ENCODE results near the gene KRCC1. TPM values are rescaled to one million over a fixed set of nuclear protein-coding genes. Genes with fewer than 3 reads are reported as not detected.

Gene KRCC1
- 33.1 and 42.1 TPM in 2 replicates for total RNA-seq (2014; rRNA removed; shearing (Covaris generic))

- DNase-seq (ENCODE audit: low read depth), result peak; percentile 98
These were observed at the start of gene KRCC1 for GRCh38 chr2:88055371-88056128. Gene KRCC1, minus strand, starts transcription at chr2:88055783. Its CDS starts 27,220 bp downstream, at chr2:88028563.

- DNase-seq (ENCODE audit: low read depth), result no peak
These were observed 44.9 kb upstream of the KRCC1 start for GRCh38 chr2:88100489-88100858.

- peak; percentile 62 for DNase-seq (ENCODE audit: low read depth)
These were observed 44.4 kb upstream of the KRCC1 start for GRCh38 chr2:88099798-88100488.

- DNase-seq (ENCODE audit: low read depth), result no peak
These were observed 42.9 kb upstream of the KRCC1 start for GRCh38 chr2:88098558-88098900.

GRCh38 chr2:88097891-88098557 is 42.4 kb upstream of the KRCC1 start:
- no peak for DNase-seq (ENCODE audit: low read depth)

- DNase-seq (ENCODE audit: low read depth), result no peak
These were observed 41.6 kb upstream of the KRCC1 start for GRCh38 chr2:88097192-88097591.

- DNase-seq (ENCODE audit: low read depth), result no peak
These were observed 41.1 kb upstream of the KRCC1 start for GRCh38 chr2:88096708-88097107.

GRCh38 chr2:88095022-88095421 is 39.4 kb upstream of the KRCC1 start:
- no peak for DNase-seq (ENCODE audit: low read depth)

GRCh38 chr2:88092773-88093172 is 37.2 kb upstream of the KRCC1 start:
- DNase-seq (ENCODE audit: low read depth), result no peak

GRCh38 chr2:88091943-88092342 is 36.4 kb upstream of the KRCC1 start:
- DNase-seq (ENCODE audit: low read depth), result no peak

GRCh38 chr2:88090446-88091283 is 35.1 kb upstream of the KRCC1 start:
- DNase-seq (ENCODE audit: low read depth), result no peak

GRCh38 chr2:88088999-88089398 is 33.4 kb upstream of the KRCC1 start:
- DNase-seq (ENCODE audit: low read depth), result no peak

GRCh38 chr2:88087763-88088162 is 32.2 kb upstream of the KRCC1 start:
- DNase-seq (ENCODE audit: low read depth), result no peak

- no peak for DNase-seq (ENCODE audit: low read depth)
These were observed 31.5 kb upstream of the KRCC1 start for GRCh38 chr2:88087073-88087472.

GRCh38 chr2:88086401-88086800 is 30.8 kb upstream of the KRCC1 start:
- no peak for DNase-seq (ENCODE audit: low read depth)

GRCh38 chr2:88085602-88086001 is 30.0 kb upstream of the KRCC1 start:
- DNase-seq (ENCODE audit: low read depth), result no peak

- no peak for DNase-seq (ENCODE audit: low read depth)
These were observed 29.5 kb upstream of the KRCC1 start for GRCh38 chr2:88085099-88085498.

GRCh38 chr2:88082781-88083180 is 27.2 kb upstream of the KRCC1 start:
- no peak for DNase-seq (ENCODE audit: low read depth)

- no peak for DNase-seq (ENCODE audit: low read depth)
These were observed 26.5 kb upstream of the KRCC1 start for GRCh38 chr2:88081924-88082608.

GRCh38 chr2:88080545-88080944 is 25.0 kb upstream of the KRCC1 start:
- no peak for DNase-seq (ENCODE audit: low read depth)

- DNase-seq (ENCODE audit: low read depth), result no peak
These were observed 23.1 kb upstream of the KRCC1 start for GRCh38 chr2:88078643-88079172.
